Stimulated activated CD8-positive, alpha-beta memory T cell treated with anti-CD3 and anti-CD28 coated beads, Interleukin-12 subunit alpha, Interleukin-12 subunit beta, amount 100 ng/mL, for 24 hours (primary cell): Measurements from ENCODE around the gene SPTSSB.

ENCODE experiments used
- DNase-seq: peaks from one replicate; pipeline ENCODE4 v3.0.0-alpha.2; 2020; ENCODE audit errors: extremely low read depth

SPTSSB gene

GRCh38 chr3:161371441-161372320, at the start of gene SPTSSB:
Gene SPTSSB (minus strand): TSS chr3:161371517. CDS start chr3:161346323, 25,194 bp downstream.
- no peak for DNase-seq

GRCh38 chr3:161420746-161421145, 49.4 kb upstream of the SPTSSB start:
- no peak for DNase-seq

DNA sequence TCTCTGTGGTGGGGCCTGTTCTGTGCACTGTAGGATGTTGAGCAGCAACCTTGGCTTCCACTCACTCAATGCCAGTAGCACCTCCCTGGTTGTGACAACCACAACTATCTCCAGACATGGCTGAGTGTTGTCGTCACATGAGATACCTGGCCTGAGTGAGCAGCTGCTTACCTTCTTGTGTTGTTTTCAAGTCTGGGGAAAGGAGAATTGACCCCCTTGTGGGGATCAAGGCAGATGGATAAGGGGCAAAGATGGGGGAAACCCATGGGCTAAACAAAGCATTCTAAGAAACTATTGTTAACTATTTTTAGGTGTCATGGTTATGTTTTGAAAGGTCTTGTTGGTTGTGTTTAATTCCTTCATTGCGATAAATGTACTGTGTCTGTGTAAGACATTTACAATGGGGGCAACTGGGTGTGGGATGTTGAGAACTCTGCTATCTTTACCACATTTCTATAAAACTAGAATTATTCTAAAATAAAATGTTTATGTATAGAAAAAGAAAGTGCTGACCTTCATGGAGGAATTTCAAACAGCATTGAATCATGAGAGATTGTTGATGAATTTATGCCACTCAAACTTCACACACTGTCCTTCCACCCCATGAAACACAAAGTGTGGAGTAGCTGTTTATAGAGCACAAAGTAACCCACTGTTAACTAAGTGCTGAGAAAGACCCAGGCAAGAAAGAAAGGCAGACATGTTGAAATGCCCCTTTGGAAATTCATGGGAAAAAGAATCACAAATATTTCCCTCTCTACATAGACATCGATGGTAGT, 48.4 kb upstream of the SPTSSB start:
- no peak for DNase-seq

DNA sequence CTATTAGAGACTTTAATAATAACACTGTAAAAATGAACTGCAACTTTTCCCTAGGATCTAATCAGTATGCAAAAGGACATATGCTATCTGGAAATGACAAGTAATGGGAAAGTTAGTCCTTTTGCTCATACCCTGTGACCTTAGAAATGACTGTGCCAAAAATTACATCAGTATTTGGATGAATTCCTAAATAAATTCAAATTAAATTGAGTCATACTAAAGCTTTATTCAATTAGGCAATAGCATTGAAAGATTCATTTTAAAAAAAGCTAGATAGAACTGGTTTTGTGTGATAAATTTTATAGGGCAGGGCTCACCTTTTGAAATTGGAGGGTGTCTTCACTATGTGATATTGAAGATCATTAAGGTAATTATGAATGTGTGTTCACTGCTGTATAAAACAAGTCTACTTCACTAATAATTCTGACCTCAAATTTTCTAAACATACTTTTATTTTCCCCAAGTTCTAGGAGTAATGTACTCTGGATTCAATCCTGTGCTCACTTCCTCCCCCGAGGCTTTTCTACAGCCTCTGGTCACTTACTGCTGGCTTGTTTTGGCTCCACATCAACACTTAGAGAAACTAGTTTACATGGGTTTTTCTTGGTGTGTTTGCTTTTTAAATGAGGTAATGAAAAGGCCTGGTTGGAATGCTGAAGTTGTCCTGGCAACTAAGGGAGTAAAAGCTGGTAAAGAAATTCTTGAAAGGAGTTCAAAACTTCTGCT, 44.4 kb upstream of the SPTSSB start:
- no peak for DNase-seq

- DNase-seq, result no peak
Measured at GRCh38 chr3:161414907-161415306, 43.6 kb upstream of the SPTSSB start.

GRCh38 chr3:161413855-161414210, 42.5 kb upstream of the SPTSSB start:
- DNase-seq, result no peak

- DNase-seq, result no peak
Measured at GRCh38 chr3:161413127-161413854, 42.0 kb upstream of the SPTSSB start.

- no peak for DNase-seq
Measured at GRCh38 chr3:161412123-161412522, 40.8 kb upstream of the SPTSSB start.

DNA sequence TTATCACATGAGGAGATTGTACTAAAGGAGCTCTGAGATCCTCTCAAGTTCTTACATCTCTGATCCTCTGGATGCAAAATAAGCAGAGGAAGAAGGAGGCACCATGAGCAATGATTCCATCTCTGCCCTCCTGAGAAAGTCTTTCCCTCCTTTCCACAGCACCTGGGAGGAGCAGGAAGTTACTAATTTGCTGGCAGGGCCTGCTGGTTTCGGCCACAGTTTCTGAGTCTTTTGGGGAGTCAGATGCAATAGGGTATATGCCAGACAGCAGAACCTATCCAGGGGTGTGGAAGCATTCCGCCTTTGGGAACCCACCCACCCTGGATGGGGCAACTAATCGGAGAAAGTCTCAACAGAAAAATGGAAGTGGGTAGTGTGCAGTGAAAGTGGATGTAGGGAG, 38.5 kb upstream of the SPTSSB start:
- DNase-seq, result no peak

DNA sequence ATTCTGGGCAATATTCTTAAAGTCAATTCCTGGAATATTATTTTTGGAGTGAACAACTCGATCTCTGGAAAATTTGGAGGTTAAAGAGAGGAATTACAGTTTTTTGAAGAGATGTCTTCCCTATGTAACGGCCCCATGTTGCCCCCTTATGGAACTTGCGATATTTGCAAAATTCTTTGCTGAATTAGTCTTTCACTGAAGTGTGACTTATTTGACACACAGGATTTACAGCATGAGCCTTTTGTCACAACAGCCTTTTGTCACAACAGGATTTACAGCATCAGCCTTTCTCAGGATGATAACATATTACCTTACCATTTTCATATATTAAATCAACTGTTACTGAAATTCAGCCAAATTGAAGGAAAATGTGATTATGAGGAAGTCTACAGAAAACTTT, 37.8 kb upstream of the SPTSSB start:
- DNase-seq, result no peak

- no peak for DNase-seq
Measured at GRCh38 chr3:161406594-161407555, 35.6 kb upstream of the SPTSSB start.

DNA sequence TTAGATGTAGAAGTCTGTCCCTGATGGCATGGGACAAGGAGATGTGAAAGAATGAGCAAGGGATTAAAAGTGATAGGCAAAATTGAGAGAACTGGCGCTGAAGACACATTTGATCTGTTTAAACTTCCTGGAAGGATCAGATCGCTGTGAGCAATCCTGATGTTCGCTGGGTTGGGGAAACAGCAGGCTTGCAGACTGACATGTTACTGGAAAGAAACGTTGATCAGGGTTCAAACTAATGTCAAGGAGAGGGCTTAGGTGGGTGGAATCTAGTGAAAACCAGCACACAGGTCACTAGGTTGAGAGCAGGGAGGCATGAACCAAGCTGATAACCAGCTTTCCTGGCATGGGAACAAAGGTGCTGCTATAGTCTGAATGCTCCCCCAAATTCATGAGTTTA, 34.5 kb upstream of the SPTSSB start:
- no peak for DNase-seq

DNA sequence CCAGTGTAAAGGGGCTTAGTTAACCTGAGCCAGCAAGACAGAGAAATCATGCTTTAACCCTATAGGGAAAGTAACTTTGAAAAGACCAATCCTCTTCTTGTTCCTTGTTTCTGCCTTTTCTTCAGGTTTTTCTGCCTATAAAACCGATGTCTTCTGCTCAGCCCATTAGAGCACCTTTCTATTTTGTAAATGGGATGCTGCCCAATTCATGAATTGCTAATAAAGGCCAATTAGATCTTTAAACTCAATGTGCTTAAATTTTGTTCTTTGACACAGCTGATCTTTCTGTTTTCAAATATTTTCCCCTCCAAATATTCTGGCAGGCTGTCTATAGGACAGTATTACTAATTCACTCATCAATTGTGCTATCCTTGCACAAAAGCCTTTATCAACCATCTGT, 33.8 kb upstream of the SPTSSB start:
- no peak for DNase-seq

DNA sequence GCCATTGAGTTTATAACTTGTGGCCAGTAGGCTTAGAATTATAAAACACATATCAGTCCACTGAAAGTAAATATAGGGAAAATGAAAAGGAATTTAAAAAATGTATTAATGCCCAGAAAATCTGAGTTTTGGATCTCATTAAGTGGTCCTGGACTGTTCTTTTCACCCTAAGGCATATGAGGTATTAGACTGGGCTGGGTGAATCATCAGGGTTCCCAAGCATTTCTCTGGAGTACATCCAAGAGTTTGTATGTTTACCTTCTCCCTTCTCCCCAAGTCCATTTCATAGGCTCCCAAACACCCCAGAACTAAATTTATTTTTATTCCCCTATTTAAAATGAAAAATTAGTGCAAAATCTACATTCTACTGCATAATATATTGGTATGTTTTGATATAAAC, 31.9 kb upstream of the SPTSSB start:
- no peak for DNase-seq

DNA sequence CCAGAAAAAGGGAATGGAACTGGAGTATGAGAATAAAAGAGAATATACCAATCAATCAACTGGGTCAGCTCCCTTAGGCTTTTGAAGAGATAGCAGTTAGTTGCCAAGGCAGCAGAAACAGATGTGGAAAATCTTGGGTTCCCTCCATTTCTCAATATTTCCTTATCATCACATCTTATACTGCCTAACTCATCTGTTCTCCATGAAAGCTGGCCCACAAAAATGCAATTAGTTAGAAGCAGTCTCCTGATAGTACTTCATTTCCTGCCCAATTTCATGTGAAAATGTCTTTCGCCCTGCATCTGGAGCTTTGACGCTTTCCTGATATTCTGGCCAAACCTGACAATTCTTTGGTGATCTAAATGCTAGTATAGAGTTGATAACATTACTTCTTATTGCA, 30.1 kb upstream of the SPTSSB start:
- no peak for DNase-seq

DNA sequence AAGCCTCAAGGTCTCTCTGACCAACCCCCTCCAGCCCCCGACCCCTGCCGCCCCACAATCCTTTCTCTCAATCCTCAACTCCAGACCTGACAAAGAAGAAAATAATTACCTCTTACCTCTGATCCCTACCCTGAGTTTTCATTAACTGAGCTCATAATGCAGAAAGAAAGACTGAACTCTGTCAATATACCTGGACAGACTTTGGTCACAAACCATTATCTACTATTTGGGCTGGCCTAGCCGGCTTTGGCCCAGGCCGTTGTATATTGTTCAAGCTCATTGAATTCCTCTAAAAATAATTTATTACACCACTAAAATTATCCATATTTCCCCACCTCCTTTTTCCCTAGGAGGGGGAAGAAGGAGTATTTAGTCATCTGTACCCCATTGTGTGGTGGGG, 29.3 kb upstream of the SPTSSB start:
- DNase-seq, result no peak

- no peak for DNase-seq
Measured at GRCh38 chr3:161395115-161396012, 24.0 kb upstream of the SPTSSB start.

DNA sequence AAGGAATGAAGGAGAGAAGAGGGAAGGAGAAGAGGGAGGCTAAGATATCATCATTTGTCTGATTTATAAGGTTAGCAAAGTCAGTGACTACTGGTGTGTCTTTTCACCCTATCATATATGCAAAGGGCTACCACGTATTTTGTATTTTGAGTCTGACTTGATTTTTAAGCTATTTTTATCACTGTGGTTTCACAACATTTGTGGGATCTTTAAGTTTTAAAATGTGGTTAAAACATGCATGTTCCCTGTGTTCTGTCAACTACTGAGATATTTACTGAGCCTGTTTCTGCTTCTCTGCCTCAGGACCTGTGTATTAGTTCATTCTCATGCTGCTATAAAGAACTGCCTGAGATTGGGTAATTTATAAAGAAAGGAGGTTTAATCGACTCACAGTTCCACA, 22.5 kb upstream of the SPTSSB start:
- DNase-seq, result no peak

GRCh38 chr3:161393310-161393709, 22.0 kb upstream of the SPTSSB start:
- DNase-seq, result no peak

DNA sequence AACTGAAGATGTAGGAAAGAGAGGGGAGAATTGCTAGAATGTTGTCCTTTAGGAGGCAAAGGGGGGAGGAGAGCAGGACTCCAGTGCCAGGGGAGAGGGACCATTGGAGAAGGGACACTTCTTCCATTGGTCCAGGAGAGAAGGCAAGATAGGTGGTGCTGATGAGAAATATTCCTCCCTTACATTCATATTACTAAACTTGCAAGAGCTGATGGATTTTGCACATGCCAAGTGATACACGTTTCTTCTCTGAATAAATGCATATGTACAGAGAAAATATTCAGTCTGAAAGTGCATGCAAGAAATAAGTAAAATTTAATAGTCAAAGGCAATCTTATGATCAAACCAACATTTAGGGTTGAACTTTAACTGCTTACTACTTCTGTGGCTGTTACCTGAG, 21.5 kb upstream of the SPTSSB start:
- no peak for DNase-seq
